HG02588 (cell line): ENCODE results near the gene TRIM23.
"Not testable (repeated sequence)": the region's sequence is repeated elsewhere in the genome, so short reads cannot be mapped to it uniquely, and the experiment has no call there.

Experiments used
- ATAC-seq: cut with Tn5 transposase; IDR thresholded peaks from one replicate; pipeline ENCODE4 v1.9.1; 2021; ENCODE audit warnings: mild to moderate bottlenecking, moderate library complexity; ENCODE audit not compliant: unreplicated experiment

Gene TRIM23

DNA sequence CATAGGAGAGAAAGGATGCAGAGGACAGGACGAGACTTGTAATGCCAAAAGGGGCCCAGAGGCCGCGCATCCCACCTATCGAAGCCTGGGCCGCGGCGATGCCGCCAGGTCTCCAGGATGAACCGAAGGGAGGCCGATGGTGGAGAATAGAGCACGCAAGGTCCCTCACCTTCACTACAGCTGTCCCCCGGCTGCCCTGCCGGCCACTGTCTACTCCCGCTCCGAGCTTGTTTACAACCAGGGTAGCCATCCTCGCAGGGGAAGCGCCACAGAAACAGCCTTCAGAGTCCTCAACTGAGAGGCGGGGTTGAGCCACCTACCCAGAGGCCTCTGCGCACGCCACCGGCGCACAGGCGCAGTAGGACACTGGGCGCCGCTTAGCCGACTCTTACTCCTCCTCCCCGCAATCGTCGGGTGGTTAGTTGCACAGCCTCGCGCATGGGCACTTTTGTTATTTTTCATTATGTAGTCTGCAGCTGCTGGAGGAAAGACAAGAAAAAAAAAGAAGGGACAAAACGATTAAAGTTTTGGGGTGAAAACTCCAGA is at the start of gene TRIM23:
TRIM23 (minus strand) TSS at position 309 of the 546 bp plus-strand sequence; CDS start at position 250, 59 bp downstream.
- ATAC-seq = peak; percentile 97

DNA sequence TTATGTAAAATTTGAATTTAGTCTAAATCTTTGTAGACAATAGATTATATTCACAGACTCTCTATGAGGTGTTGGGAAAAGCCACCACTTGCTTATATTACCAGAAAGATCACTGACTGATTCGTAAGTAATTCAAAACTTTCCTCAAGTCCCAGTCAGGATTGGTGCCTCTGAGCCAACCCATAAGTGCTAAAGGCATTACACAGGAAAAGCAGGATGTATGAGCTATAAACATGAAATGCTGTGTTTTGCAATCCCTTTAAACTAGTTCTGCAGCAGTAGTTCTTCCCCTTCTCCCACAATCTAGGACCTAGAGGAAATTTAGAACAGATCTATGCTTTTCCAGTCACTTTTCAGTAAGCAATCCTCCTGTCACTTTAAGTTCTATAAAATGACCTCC is 48.7 kb upstream of the TRIM23 start:
- ATAC-seq = no peak

DNA sequence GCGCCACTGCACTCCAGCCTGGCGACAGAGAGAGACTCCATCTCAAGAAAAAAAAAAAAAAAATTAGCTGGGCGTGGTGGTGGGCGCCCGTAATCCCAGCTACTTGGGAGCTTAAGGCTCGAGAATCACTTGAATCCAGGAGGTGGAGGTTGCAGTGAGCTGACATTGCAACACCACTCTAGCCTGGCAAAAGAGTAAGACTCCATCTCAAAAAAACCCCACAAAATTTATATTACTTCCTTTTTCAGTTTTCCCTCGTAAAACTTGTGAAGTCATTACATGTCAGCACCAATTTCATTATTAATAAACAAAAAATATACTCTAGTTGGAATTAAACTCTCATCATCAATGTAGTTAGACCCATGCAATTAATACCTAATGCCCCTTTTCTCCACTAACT is 44.6 kb upstream of the TRIM23 start:
- no peak for ATAC-seq

DNA sequence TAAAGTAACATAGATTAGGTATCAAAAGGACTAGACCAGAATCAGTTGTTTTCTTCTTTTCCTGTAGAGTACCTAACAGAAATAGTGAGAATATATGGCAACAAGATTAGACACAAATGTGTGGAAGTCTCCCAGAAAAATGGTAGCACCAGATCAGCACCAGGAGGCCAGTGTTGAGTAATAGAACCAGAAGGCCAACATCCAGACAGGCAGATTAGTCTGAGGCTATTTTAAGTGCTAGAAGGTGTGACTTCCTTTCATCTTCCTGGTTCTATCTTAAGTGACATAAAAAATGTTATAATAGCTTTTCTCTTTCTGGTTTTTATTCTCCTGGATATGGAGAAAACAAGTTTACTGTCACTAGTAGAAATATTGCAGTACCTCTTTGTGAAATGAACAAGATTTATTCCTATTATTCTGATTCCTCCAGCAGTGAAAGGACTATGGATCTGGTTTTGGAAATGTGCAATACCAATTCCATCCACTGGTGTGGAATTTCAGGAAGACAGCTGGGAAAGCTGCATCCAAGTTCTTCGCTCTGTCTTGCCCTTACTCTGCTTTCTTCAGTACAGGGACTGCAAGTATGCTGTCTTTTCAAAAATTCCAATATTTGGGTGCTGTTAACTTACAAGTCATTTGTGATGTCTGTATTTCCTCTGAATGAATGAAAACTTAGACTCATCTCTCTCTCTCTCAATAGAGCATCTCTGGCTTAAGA is 39.8 kb upstream of the TRIM23 start:
- ATAC-seq = no peak

DNA sequence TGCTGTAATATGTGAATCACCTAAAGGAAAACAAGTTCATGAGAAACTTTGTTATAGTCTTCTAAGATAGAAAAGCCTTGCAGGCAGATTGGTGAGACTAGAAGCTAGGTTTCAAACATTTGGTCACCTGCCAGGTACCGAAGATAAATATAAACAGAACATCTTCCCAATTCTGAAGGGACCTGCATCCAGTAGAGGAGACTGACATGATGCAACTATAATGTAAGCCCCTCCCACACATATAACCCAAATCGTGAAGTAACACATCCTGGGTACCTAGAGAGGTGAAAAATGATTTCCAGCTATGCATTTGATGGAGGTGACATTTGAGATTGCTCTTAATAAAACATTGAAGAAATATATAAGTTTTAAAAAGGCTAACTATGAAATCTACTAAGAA is 30.6 kb upstream of the TRIM23 start:
- no peak for ATAC-seq

DNA sequence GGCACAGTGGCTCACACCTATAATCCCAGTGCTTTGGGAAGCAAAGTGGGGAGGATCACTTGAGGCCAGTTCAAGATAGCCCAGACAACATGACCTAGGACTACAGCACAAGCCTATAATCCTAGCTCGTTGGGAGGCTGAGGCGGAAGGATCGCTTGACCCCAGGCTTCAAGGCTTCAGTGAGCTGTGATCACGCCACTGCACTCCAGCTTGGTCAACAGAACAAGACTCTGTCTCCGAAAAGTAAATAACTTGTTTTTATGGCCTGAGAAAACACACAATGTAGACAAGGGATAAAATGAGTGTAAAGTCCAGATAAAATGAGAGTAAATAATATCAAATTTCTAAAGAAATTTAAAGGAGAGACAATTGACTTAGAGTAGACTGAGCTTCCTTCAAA is 27.0 kb upstream of the TRIM23 start:
- no peak for ATAC-seq

DNA sequence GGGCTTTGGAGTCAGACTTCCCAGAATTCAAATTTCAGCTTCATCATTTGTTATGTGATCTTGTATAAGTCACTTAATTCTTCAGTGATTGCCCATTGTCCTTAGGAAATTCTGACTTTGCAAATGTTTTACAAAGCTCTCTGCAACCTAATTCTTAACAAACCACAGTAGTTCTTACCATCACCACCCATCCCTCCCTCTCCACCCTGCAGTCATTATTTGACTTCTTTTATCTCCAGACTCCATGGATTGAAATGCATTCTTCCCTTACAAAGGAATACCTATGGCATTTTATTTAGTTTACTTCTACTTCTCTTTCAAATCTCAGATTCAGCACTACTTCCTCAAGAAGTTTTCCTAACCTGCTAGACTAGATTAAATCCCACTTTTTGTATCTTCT is 23.8 kb upstream of the TRIM23 start:
- ATAC-seq = no peak

DNA sequence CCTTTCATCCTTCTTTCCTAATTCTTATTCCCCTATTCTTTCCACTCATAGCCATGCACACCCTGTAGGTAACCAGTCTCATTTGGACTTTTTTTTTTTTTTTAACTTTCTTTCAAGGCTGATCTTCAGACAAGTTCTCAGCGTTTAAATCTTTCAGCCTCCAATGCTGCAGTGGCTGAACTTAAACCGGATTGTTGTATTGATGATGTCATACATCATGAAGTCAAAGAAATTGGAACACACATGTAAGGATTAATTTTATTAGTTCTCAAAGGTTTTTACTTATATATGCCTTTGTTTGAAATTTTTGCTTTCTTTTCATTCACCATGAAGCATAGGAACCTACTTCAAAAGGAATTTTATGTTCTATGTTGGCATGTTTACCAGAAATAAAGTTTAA is 22.8 kb upstream of the TRIM23 start:
- ATAC-seq = no peak

DNA sequence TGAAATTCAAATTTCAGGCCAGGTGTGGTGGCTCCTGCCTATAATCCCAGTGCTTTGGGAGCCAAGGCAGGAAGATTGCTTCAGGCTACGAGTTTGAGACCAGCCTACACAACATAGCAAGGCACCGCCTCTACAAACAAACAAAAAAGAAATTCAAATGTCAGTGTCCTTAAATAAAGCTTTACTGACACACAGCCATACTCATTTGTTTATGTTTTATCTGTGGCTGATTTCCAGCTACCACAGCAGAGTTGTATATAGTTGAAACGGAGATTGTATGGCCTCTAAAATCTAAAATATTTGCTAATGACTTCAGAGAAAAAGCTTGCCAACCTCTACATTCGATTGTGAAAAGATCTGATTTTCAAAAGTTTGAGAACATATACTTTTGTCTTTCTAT is 16.1 kb upstream of the TRIM23 start:
- ATAC-seq = no peak

DNA sequence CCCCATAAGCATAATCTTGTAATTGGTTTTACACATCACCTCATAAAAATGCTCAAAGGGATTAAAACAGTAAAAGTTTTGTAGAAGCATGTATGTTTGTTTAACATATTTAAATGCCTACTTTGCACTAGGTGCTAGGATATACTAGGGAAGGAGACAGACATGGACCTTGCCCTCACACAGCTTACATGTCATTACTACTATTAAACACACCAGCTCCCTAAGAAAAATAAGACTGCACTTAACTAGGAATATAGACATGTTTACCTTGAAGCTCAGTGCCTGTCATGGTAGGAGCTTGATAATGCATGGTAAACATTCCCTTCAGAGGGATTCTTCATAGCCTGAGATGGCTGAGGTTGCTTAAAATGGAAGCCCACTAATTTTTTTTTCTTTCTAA is 6.8 kb upstream of the TRIM23 start:
- no peak for ATAC-seq

DNA sequence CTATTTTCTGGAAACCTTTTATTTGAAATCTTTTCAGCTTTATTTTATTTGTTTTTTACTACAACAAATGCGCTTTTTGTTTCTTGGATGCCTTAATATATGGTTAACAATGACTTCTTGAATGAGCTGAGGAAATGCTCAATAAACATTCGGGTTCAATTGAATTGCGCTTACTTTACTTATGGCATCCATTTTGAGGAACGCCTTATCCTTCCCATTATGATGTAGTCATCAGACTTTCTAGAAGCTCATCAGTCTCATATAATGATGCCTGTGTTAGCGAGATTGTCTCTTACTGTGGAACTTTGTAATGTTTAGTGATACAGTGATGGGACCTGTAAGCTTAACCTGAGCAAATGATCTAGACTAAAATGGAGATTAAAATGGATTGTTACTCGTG is 1.6 kb upstream of the TRIM23 start:
- ATAC-seq = no peak

DNA sequence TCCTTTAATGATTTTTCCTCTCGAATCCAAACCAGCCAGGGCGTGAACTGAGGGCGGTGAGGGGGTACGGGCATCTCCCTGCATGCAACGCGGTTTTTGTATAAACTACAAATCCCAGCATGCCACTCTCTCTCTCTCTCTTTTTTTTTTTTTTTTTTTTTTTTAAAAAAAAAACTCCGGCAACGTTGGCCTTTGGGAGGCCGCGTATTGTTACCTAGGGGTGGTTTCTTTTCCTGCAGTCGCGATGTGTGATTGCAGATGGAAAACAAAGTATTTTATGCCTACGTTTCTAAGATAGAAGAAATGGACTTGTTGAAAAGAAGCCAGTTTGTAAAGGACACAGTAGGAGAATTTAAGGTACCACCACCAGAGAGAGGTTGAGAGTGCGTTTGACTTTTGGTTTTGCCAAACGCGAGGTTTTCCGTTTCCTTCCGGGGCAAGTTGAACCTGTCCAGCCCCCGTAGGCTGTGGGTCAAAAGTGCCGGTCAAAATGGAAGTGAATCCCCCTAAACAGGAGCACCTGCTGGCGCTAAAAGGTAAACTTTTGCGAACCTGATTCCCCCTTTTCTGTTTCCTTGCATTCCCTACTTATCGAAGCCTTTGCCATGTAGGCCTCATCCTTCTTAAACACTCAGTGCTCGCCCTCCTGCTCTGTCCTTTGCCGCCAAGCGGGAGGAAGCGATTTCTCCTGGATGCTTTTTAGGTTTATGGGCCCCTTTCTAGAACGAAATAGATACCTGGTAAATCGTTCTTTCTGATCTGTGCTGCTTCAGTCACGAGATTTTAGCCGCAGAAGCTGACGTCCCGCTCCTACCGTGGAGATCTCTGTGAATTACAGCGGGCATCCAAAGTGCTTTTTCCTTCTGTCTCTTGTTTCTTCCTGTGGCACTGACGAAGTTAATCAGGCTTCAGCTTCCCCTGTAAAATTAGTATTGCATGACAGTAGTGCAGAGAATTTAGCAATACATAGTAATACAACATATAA is 730 bp upstream of the TRIM23 start, which contains the start of the genes SHLD3 and TRAPPC13:
SHLD3 (plus strand) TSS at position 457 of the 985 bp plus-strand sequence. CDS start 4,561 bp downstream, outside the sequence.
TRAPPC13 (plus strand) TSS at position 457 of the 985 bp plus-strand sequence; CDS start at position 491, 34 bp downstream.
- peak; percentile 78 for ATAC-seq

DNA sequence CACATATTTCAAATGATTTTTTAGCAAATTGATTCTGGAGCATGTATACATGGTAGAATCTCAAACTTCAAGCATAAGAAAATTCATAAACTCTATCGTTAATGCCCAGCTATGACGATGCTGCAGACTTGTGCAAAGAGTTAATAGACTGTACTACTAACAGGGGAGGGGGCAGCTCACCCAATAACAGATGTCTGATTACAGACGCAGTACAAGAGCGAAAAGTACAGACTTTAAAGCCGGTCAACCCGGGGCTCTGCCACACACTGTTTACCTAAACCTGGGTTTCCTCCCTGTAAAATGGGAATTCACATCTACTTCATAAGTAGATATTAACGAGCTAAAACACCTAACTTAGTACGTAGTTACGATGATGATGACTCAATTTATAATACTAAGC is 651 bp downstream of the TRIM23 start:
- ATAC-seq = no peak

DNA sequence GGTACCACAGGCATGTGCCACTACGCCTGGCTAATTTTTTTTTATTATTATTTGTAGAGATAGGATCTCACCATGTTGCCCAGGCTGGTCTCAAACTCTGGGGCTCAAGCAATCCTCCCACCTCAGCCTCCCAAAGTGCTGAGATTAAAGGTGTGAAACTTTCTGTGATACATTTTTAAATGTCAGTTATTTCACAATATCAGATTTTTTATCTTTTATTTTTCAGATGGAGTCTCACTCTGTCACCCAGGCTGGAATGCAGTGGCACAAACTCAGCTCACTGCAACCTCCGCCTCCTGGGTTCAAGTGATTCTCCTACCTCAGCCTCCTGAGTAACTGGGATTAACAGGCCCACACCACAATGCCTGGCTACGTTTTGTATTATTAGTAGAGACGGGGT is 2.2 kb downstream of the TRIM23 start:
- ATAC-seq = not testable (repeated sequence)

DNA sequence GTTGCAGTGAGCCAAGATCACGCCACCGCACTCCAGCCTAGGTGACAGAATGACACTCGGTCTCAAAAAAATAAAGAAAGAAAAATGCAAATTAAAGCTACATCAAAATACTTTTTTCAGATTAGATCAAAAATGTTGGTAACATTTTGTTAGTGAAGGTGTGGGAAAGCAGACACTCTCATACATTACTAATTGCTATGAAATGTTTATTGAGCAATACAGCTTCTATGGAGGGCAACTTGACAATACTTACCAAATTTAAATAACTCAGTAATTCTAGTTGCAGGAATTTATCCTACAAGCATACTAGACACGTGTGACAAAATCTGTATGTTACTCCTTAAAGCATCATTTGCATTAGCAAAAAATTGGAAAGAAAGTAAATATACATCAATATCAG is 4.1 kb downstream of the TRIM23 start:
- ATAC-seq = no peak

DNA sequence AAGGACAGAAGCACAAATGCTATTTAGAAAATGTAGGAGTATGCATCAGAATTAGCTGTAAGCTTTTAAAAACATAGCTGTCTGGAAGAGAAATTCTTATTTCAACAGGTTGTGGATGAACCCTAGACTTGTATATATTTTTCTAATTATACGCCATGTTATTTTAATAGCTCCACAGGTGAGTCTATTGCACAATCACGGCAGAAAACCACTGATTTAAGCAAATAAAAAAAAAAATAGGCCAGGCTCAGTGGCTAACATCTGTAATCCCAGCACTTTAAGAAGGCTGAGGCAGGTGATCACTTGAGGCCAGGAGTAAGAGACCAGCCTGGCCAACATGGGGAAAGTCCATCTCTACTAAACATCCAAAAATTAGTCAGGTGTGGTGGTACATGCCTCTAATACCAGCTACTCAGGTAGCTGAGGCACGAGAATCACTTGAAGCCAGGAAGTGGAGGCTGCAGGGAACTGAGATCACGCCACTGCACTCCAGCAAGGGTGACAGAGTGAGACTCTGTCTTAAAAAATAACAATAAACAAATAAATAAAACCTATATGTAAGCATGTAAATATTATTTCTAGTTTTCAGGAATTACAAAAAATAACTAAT is 11.7 kb downstream of the TRIM23 start:
- ATAC-seq = no peak

DNA sequence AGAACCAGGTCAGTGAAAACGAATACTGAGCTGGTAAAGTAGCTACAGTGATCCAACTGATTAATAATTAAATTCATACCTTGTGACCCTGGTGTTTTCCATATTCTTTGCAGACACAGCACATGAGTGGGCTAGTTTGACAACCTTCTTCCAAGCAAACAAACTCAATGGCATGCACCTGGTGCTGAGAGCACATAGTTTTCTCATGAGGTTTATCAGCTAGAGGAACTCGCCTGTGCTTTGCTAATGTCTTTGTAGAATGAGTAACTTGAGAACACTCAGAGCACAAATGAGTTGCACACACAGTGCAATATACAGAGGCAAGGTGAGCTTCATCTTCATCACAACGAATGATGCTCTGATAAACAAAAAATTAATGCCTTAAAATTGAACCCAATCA is 12.6 kb downstream of the TRIM23 start:
- ATAC-seq = no peak

DNA sequence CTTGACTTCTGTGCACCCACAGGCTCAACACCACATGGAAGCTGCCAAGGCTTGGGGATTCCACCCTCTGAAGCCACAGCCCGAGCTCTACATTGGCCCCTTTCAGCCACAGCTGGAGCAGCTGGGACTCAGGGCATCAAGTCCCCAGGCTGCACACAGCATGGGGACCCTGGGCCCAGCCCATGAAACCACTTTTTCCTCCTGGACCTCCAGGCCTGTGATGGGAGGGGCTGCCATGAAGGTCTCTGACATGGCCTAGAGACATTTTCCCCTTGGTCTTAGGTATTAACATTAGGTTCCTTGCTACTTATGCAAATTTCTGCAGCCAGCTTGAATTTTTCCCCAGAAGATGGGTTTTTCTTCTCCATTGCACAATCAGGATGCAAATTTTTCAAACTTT is 22.4 kb downstream of the TRIM23 start:
- ATAC-seq = not testable (repeated sequence)

DNA sequence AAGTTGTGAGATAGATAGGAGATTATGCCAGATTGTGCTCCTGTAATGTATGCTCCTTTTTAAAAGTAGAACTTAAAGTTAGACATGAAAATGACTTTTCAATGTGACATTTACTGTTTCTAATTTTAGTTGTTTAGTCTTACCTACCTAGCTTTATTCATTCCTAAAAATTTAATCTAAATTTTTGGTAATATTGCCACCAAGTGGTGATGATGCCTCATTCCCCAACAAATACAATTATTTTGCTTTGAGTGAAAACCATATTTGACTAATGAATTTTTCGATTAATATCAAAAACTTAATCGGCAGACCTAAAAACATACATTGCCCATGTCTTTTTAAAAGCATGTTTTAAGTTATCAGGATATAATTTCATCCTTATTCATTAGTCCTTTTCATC is 35.4 kb downstream of the TRIM23 start:
- no peak for ATAC-seq

DNA sequence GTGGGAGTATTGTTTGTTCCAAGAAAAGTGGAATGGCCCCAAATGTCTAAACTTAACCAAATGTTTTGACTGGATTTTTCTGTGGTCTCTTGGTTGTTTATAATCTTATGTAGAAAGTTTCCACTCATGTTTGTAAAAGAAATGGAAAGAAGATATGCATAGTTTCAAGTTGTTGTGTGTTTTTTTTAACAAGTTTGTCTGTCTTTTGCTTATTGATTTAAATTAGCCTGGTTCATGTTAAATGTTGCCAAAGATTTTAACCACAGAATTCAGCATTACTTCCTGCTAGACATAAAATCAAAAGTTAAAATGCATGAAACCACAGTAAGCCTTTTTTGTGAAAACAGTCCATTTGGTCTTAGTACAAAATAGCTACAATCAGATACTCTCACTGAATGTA is 47.0 kb downstream of the TRIM23 start:
- ATAC-seq = no peak

DNA sequence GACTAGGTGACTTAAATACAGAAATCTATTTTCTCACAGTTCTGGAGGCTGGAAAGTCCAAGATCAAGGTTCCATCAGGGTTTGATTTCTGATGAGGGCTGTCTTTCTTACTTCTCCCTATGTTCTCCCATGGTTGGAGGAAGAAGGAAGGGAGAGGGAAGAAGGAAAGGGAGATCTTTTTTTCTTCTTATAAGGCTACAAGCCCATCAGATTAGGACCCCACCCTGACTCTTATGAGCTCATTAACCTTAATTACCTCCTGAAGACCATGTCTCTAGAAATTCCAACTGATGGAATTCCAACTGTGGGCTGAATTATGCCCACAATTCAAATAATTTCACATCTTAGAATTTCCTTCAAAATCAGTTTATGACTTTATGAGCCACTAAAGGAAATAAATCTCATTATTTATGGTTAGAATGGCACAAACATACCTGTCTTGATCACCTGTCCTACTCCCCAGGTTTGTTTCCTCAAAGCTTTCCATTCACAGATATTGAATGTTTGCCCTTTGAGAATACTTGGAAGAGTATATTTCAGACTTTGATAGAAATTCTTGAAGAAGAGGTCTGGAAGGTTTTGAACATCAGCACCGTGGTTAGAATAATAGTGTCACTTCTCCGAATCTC is 53.4 kb downstream of the TRIM23 start:
- no peak for ATAC-seq
